CD4-positive, alpha-beta T cell treated with Interleukin-4 for 4 hours (primary cell): ENCODE data around the gene HGS.

Source experiments
- DNase-seq: peaks from one replicate; pipeline ENCODE4 v3.0.0-alpha.2; 2020

The HGS gene

DNA sequence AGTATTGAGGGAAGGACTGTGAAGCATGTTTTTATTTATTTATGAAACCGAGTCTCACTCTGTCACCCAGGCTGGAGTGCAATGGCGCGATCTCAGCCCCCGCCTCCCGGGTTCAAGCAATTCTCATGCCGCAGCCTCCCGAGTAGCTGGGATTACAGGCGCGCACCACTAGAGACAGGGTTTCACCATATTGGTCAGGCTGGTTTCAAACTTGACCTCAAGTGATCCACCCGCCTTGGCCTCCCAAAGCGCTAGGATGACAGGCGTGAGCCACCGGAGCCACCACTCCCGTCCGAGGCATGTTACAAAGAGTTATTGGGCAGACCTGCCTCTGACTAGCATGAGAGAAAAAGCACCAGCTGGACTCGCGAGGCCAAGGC is 22.4 kb downstream of the HGS start:
- DNase-seq: no peak

DNA sequence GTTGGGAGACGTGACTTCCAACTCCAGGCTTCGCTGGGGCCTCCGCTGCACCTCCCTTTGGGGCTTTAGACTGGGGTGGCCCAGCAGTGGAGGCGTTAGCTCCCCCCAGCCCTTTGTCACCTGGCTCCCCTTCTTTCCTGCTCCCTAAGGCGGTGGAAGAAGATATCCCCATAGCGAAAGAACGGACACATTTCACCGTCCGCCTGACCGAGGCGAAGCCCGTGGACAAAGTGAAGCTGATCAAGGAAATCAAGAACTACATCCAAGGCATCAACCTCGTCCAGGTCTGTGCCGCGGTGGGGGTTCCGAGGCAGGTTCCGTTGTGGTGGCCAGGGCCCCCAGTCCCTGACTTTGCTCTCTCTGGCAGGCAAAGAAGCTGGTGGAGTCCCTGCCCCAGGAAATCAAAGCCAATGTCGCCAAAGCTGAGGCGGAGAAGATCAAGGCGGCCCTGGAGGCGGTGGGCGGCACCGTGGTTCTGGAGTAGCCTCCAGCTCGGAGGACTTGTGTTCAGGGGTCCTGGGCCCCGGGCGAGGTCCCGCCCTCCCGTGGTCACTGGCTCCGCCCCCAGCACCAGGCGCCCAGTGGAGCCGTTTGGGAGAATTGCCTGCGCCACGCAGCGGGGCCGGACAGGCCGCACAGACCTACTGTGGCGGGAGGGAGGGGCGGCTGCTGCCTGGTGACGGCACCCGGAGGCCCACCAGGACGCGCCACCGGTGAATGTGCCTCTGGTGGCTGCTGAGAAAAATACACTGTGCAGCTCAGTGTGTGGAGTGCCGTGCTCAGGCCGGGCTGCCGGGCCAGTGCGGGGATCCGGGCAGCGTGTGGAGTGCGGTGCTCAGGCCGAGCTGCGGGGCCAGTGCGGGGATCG is 23.2 kb downstream of the HGS start:
- DNase-seq: no peak

- no peak for DNase-seq
Observed at GRCh38 chr17:81707725-81708646, 24.2 kb downstream of the HGS start.

GRCh38 chr17:81708739-81709185 is 25.0 kb downstream of the HGS start:
- DNase-seq: no peak

GRCh38 chr17:81710514-81711308 is 26.9 kb downstream of the HGS start:
- DNase-seq: no peak

- peak; percentile 74 for DNase-seq
Observed at GRCh38 chr17:81711814-81712467, 28.1 kb downstream of the HGS start, which contains the start of gene SLC25A10. TSS of gene SLC25A10 (plus strand) at chr17:81712284. CDS start at chr17:81712427, 143 bp downstream.

DNA sequence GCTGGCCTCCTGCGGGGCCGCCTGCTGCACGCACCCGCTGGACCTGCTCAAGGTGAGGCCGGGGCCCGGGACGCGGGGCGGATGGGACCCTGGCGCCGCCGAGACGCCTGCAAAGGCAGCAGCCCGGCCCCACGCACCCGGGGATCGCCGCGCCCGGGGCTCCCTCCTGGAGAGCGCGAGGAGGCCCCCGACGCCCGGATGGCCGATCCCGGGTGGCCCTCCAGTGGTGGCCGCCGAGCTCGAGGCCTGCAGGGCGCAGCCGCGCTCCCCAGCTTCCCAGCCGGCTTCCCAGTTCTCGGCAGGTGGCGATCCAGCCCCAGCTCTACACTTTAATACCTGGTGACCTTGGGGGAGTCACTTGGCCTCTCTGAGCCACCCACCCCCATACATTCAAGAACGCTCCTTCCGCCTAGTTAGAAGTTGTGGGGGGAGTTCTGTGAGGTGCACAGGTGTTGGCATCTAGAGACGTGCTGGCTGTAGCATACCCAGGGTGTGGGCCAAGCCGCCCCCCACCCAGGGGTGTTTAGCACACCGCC is 28.7 kb downstream of the HGS start:
- no peak for DNase-seq

- DNase-seq: no peak
Observed at GRCh38 chr17:81713004-81713555, 29.3 kb downstream of the HGS start.

DNA sequence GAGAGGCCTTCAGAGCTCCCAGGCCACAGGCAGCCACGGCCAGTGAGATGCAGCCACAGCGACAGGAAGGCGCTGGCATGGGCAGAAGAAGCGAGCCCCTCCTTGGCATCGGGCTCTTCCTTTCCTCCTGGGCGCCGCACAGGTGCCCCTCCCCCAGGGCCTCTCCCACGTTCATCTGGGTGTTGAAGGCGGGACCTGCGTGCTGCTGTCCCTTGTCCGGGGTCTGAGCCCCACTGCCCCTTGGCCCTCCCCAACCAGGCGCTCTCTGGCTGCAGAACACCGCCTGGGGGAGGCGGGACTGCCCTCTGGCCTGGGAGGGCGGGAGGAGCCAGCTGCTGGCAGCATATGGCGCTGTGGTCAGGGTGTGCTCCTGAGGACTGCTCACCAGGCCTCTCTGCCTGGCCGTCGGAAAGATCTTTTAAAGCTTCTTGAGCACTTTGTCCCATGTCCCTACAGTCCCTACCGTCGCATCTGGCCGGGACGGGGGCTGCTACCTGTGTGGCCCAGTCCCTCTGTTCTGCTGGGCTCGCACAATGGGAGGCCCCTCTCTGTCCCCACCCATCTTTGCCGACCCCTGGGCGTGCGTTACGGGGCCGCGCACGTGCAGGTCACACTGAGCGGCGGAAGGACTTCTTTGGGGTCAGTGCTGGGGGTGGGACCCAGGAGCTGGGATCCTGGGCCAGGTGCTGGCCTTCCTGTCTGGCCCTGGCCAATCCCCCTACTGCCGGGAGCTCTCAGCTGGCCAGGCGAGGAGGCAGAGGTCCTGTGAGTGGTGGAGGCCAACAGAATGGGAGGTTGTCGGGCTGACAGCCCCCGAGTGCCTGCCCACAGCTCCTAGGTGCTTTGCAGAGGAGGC is 30.0 kb downstream of the HGS start:
- no peak for DNase-seq

GRCh38 chr17:81714412-81715106 is 30.7 kb downstream of the HGS start:
- DNase-seq: no peak

DNA sequence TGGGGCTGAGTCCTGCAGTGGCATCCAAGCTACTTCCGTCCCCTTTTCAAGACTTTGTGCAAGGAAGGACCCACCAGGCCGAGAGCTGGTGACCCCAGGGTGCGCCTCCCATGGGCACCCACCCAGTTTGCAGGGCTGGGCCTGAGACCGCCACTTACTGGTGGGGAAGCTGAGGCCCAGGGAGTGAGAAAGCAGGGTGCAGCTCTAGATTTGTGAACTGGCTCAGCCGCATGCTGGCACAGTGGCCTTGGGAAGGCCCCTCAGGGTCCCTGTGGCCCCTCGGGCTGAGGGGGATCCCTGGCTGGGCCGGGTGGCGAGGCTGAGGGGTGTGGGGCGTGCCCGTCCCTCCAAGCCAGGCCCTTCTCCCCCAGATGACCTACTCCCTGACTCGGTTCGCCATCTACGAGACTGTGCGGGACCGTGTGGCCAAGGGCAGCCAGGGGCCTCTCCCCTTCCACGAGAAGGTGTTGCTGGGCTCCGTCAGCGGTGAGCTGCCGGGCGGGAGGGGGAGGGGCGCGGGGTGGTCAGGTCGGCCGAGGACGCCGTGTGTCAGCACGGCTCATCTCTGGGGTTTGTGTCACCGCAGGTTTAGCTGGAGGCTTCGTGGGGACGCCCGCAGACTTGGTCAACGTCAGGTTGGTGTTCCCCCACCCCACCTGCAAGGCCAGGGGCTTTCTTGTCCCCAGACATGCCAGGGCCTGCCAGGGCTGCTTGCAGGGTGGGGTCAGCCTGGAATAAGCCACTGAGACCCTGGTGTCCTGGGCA is 31.5 kb downstream of the HGS start:
- no peak for DNase-seq

GRCh38 chr17:81715872-81716673 is 32.3 kb downstream of the HGS start:
- no peak for DNase-seq

GRCh38 chr17:81716674-81716996 is 32.8 kb downstream of the HGS start:
- DNase-seq: no peak

GRCh38 chr17:81717049-81717765 is 33.4 kb downstream of the HGS start:
- no peak for DNase-seq

GRCh38 chr17:81717766-81718089 is 33.9 kb downstream of the HGS start:
- no peak for DNase-seq

DNA sequence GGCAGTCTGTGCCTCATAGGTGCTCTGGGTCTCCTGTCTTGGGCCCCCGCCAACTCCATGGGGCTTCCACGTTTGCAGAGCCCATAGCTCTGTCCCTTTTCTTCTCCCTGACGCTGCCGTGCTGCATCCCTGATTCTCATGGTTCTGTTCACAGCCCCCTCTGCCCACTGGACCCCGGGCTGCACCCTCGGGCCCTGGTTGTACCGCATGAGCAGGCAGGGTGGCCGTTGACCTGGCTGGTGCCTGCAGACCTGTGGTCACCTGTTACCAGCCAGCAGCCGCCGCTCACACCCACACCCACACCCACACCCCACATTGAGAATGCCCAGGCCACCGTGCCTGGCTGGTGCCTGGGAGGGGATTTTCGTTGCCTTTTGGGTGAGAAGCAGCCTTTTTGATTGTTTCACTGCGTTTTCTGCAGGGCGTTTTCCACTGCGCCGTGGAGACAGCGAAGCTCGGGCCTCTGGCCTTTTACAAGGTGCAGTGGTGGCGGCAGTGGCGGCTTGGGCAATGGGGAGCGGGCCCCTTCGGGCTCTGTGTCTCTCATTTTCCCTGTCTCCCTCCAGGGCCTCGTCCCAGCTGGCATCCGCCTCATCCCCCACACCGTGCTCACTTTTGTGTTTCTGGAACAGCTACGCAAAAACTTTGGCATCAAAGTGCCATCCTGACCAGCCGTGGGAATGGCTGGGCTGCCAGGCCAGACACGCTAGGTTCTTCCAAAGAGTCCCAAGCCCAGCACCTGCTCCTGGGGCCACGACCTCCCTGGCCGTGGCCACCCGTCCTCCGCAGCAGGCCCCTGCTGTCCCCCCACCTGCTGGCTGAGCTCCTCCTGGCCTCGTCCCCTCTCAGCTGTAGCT is 35.8 kb downstream of the HGS start:
- no peak for DNase-seq
